Keratinocyte (primary cell): Measurements from ENCODE around the gene FOXP3. TPM values are rescaled to one million over a fixed set of nuclear protein-coding genes. Genes with fewer than 3 reads are reported as not detected.

ENCODE experiments used
- DNase-seq: peaks from one replicate; pipeline ENCODE4 v3.0.0-alpha.2; 2011; ENCODE audit warnings: low read depth, missing footprints, low spot score
- FAIRE-seq: peaks from 2 replicates; lab custom pipeline; 2011; peaks lifted over from hg19 to GRCh38; lab: Jason Lieb, UNC
- H2AFZ ChIP-seq: 2 replicates; pipeline ENCODE4 v1.6.0; 2012; ENCODE audit warnings: low read length, control low read depth, inconsistent platforms; ENCODE audit not compliant: control insufficient read depth
- H3K27ac ChIP-seq: 2 replicates; pipeline ENCODE4 v1.5.1; 2011; ENCODE audit warnings: low read length; ENCODE audit not compliant: control insufficient read depth, insufficient read depth
- H3K27me3 ChIP-seq: 3 replicates; pipeline ENCODE4 v1.6.0; 2011; ENCODE audit warnings: low read length; ENCODE audit not compliant: control insufficient read depth, insufficient read depth; ENCODE audit errors: extremely low read depth
- H3K36me3 ChIP-seq, 2 experiments: 2 replicates in 1 of 2; 3 replicates in 1 of 2; pipeline ENCODE4 v1.5.1; 2011; ENCODE audit warnings: low read length in 2 of 2, mild to moderate bottlenecking in 1 of 2; ENCODE audit not compliant: control insufficient read depth in 2 of 2, insufficient read depth in 2 of 2; ENCODE audit errors: extremely low read depth in 1 of 2
- H3K4me1 ChIP-seq: 3 replicates; pipeline ENCODE4 v1.5.1; 2011; ENCODE audit warnings: low read length; ENCODE audit not compliant: control insufficient read depth, insufficient read depth; ENCODE audit errors: extremely low read depth
- H3K4me2 ChIP-seq: 3 replicates; pipeline ENCODE4 v1.6.0; 2011; ENCODE audit warnings: low read depth, low read length; ENCODE audit not compliant: control insufficient read depth, insufficient read depth; ENCODE audit errors: extremely low read depth
- H3K4me3 ChIP-seq, 3 experiments: fragments of 200-600 bp in 1 of 3; sonication (generic) in 1 of 3; 2 replicates in 2 of 3; 3 replicates in 1 of 3; pipeline ENCODE4 v1.5.1; 2011 to 2016; ENCODE audit warnings: low read length in 3 of 3, mild to moderate bottlenecking in 3 of 3, control low read depth in 2 of 3, inconsistent platforms in 1 of 3, low read depth in 1 of 3, mixed read lengths in 1 of 3, mixed run types in 1 of 3, moderate library complexity in 1 of 3; ENCODE audit not compliant: control insufficient read depth in 2 of 3, insufficient read depth in 2 of 3; ENCODE audit errors: extremely low read depth in 1 of 3
- H3K79me2 ChIP-seq: 2 replicates; pipeline ENCODE4 v1.6.0; 2012; ENCODE audit warnings: low read length; ENCODE audit not compliant: control insufficient read depth, insufficient read depth
- H3K9ac ChIP-seq: 3 replicates; pipeline ENCODE4 v1.6.0; 2011; ENCODE audit warnings: low read length; ENCODE audit not compliant: control insufficient read depth, insufficient read depth; ENCODE audit errors: extremely low read depth
- H3K9me1 ChIP-seq: 3 replicates; pipeline ENCODE4 v1.6.0; 2011; ENCODE audit warnings: low read length; ENCODE audit not compliant: control insufficient read depth, insufficient read depth; ENCODE audit errors: extremely low read depth
- H3K9me3 ChIP-seq: 2 replicates; pipeline ENCODE4 v1.5.1; 2012; ENCODE audit warnings: low read depth, low read length; ENCODE audit not compliant: control insufficient read depth
- H4K20me1 ChIP-seq: 3 replicates; pipeline ENCODE4 v1.6.0; 2011; ENCODE audit warnings: low read length; ENCODE audit not compliant: control insufficient read depth, insufficient read depth; ENCODE audit errors: extremely low read depth
- EZH2 ChIP-seq: IDR thresholded peaks from one replicate; pipeline ENCODE4 v1.6.1; 2012; ENCODE audit warnings: inconsistent platforms, mild to moderate bottlenecking, low read length, moderate library complexity
- dilution Hi-C: fragments of 300-500 bp; cut with MboI; formaldehyde crosslinking; loops from one replicate; pipeline ENCODE4 v1.7.0; 2020; ENCODE audit warnings: low sequenced_read_pairs; ENCODE audit not compliant: extremely low pct_ligation_motif_present
- polyA plus RNA-seq, 5 experiments: library from polyadenylated mRNA; depleted of rRNA in 3 of 5; stranded (reverse) in 3 of 5; stranded (forward) in 1 of 5; unstranded in 1 of 5; fragments of >200 nt; gene quantifications; 1 replicate in 1 of 5; 2 replicates in 3 of 5; 3 replicates in 1 of 5; pipeline versions ENCODE4 v1.2.1 to v1.2.3, GENCODE V29; 2011 to 2012; ENCODE audit warnings: missing spikeins in 2 of 5, low read depth in 1 of 5, low replicate concordance in 1 of 5
- TF ChIP-seq, protein P1 (sequence below), 3 experiments: IDR thresholded peaks in 1 of 3; conservative IDR thresholded peaks in 1 of 3; optimal IDR thresholded peaks in 1 of 3; 2 replicates in 2 of 3; 3 replicates in 1 of 3; pipeline versions ENCODE3 to v1.5.1; 2011; ENCODE audit warnings: low read length in 3 of 3, mild to moderate bottlenecking in 3 of 3, moderate library complexity in 2 of 3, control low read depth in 1 of 3, inconsistent platforms in 1 of 3; ENCODE audit not compliant: insufficient read depth in 2 of 3; ENCODE audit errors: extremely low read depth in 1 of 3

FOXP3 gene
- polyA plus RNA-seq, 1 donor (not counting 4 experiments of a cell fraction or from before 2014, with no cell fraction given), result 0.05 TPM

DNA sequence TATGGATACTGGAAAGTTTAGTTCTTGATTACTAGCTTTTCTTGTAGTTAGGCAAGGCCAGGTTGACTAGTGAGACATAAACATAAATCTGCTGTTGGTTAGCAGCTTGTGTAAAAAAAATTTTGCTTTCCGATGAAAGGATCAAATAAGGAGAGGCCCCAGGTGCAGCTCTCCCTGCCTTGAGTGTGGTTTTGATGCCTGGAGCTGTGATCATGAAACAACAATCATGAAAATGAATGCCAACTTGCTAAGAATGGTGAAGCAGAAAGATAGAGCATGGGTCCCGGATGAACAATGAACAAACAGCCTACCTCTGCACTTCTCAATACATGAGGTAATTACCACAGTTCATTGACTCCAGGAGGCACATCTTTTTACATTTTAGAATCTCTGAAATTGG is 50.1 kb downstream of the FOXP3 start:
- no peaks in the 10 kb centered on the region for H4K20me1 ChIP-seq
- no peak overlapping the region for H3K27ac ChIP-seq
- no peak overlapping the region for H2AFZ ChIP-seq
- H3K4me2 ChIP-seq, result no peak overlapping the region
- H3K9me3 ChIP-seq, result no peaks in the 10 kb centered on the region
- dilution Hi-C loops, result no loop called here
- no peak overlapping the region for H3K4me3 ChIP-seq
- no peaks in the 10 kb centered on the region for H3K79me2 ChIP-seq
- DNase-seq (no peak), FAIRE-seq (no peak)
- H3K9me1 ChIP-seq, result no peaks in the 10 kb centered on the region
- H3K36me3 ChIP-seq, result no peaks in the 10 kb centered on the region
- H3K27me3 ChIP-seq, result no peaks in the 10 kb centered on the region
- no peak overlapping the region for H3K9ac ChIP-seq
- TF ChIP-seq, protein P1, sequence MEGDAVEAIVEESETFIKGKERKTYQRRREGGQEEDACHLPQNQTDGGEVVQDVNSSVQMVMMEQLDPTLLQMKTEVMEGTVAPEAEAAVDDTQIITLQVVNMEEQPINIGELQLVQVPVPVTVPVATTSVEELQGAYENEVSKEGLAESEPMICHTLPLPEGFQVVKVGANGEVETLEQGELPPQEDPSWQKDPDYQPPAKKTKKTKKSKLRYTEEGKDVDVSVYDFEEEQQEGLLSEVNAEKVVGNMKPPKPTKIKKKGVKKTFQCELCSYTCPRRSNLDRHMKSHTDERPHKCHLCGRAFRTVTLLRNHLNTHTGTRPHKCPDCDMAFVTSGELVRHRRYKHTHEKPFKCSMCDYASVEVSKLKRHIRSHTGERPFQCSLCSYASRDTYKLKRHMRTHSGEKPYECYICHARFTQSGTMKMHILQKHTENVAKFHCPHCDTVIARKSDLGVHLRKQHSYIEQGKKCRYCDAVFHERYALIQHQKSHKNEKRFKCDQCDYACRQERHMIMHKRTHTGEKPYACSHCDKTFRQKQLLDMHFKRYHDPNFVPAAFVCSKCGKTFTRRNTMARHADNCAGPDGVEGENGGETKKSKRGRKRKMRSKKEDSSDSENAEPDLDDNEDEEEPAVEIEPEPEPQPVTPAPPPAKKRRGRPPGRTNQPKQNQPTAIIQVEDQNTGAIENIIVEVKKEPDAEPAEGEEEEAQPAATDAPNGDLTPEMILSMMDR (optimal IDR thresholded peaks at IDR 0.05 in 1 of 3, IDR thresholded peaks at IDR 0.05 in 1 of 3, conservative IDR thresholded peaks at IDR 0.05 in 1 of 3; ENCODE audit: extremely low read depth in 1 of 3, insufficient read depth in 2 of 3, low read length in 3 of 3), result no peak
- TF ChIP-seq EZH2, result no peak
- H3K4me1 ChIP-seq, result no peaks in the 10 kb centered on the region

DNA sequence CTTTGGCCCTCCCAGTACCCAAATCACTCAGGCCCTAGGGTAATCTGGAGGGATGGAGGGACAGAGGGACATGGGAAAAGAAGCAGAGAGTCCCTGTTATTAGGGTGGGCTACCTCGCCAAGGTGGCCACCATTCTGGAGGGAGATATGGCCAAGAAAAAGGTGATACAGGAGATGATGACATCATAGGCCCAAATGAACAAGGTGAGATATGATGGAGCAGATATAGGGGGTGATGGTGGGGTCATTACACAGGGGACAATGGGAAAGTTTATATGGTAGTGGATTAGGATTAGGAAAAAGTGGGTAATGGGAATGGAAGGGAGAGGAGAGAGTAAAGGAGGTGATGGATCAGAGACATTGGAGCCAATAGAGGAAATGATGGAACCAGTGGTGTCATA is 51.6 kb downstream of the FOXP3 start:
- Histone ChIP-seq H3K4me3 (no peak overlapping the region), H3K9me3 (no peaks in the 10 kb centered on the region), H3K36me3 (no peaks in the 10 kb centered on the region), H3K9ac (no peak overlapping the region), H3K79me2 (no peaks in the 10 kb centered on the region), H3K27ac (no peak overlapping the region), H4K20me1 (no peaks in the 10 kb centered on the region), H3K4me1 (no peaks in the 10 kb centered on the region), H2AFZ (no peak overlapping the region), H3K4me2 (no peak overlapping the region), H3K27me3 (no peaks in the 10 kb centered on the region), H3K9me1 (no peaks in the 10 kb centered on the region)
- FAIRE-seq (no peak), DNase-seq (no peak)
- no peak for TF ChIP-seq EZH2
- TF ChIP-seq, protein P1 (optimal IDR thresholded peaks at IDR 0.05 in 1 of 3, IDR thresholded peaks at IDR 0.05 in 1 of 3, conservative IDR thresholded peaks at IDR 0.05 in 1 of 3; ENCODE audit: extremely low read depth in 1 of 3, insufficient read depth in 2 of 3, low read length in 3 of 3), result no peak
- dilution Hi-C loops, result no loop called here
